SJSA1 (cell line): ENCODE measurements around the gene ACTR8. TPM values are rescaled to one million over a fixed set of nuclear protein-coding genes. Genes with fewer than 3 reads are reported as not detected.

Experiments used
- DNase-seq, 2 experiments: peaks; one replicate each; pipeline ENCODE4 v3.0.0-alpha.2; 2015 to 2020; ENCODE audit warnings: low spot score in 2 of 2, low read depth in 1 of 2
- H3K27ac ChIP-seq: fragments of 250-450 bp; sonication (Bioruptor Pico); 2 replicates; pipeline ENCODE4 v1.5.1; 2020; ENCODE audit warnings: mild to moderate bottlenecking, moderate library complexity
- H3K27me3 ChIP-seq: fragments of 250-450 bp; sonication (Bioruptor Pico); replicated peaks from 2 replicates; pipeline ENCODE4 v1.5.1; 2020; ENCODE audit warnings: mild to moderate bottlenecking, moderate library complexity
- H3K36me3 ChIP-seq: fragments of 250-450 bp; sonication (Bioruptor Pico); 2 replicates; pipeline ENCODE4 v1.5.1; 2020; ENCODE audit warnings: mild to moderate bottlenecking
- H3K4me1 ChIP-seq: fragments of 250-450 bp; sonication (Bioruptor Pico); replicated peaks from 2 replicates; pipeline ENCODE4 v1.6.1; 2021; ENCODE audit warnings: mild to moderate bottlenecking
- H3K4me3 ChIP-seq: fragments of 250-450 bp; sonication (Bioruptor Pico); 2 replicates; pipeline ENCODE4 v1.5.1; 2020; ENCODE audit warnings: mild to moderate bottlenecking
- H3K9me3 ChIP-seq: fragments of 250-450 bp; sonication (Bioruptor Pico); replicated peaks from 2 replicates; pipeline ENCODE4 v1.5.1; 2020; ENCODE audit warnings: mild to moderate bottlenecking
- total RNA-seq: library from RNA; depleted of rRNA; stranded (reverse); fragments of >200 nt; shearing (Covaris generic); gene quantifications from 2 replicates; pipeline ENCODE4 v1.2.3, GENCODE V29; 2014; rRNA removed

ACTR8 gene
- total RNA-seq, 1 experiment from 2014 or later = 21.4 TPM

DNA sequence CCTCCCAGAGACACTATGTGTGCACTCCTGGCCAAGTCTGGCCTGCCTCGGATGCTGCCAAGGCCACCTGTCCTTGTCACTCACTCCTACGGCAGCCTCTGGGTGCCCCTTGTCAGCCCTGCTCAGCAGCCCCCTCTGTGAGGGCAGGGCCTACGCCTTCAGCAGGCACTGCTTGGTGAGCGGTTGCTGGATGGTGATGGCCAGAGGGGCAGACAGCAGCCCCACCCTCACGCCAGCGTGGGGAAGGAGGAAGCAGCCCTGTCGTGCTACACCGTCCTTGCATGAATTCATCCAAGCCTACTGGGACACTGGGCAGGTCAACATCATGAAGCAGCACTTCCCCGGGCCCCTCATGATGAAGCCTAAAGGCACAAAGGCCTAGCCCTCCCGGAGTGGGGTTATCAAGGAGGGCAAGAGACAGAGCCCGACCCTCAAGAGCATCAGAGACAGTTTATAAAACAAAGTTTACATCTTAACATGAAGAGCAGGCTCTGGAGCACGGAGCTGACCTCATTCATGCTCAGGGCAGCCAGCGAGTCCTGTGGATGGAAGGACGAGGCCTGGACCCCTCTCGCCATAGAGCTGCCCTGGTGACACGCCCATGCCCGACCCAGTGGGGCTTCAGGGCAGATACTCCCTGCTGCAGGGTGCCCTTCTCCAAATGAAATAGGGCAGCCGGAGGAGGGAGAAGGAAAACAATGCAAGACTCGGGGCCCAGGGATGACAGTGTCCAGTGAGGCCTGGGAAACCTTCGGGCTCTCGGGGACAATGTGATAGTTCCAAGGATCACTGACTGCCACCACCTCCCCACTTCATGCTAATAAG is 61.0 kb downstream of the ACTR8 start:
- H3K27ac ChIP-seq = no peak overlapping the region
- no peaks in the 10 kb centered on the region for H3K4me1 ChIP-seq
- H3K36me3 ChIP-seq = no peaks in the 10 kb centered on the region
- H3K4me3 ChIP-seq = no peak overlapping the region
- no peaks in the 10 kb centered on the region for H3K27me3 ChIP-seq
- H3K9me3 ChIP-seq = no peaks in the 10 kb centered on the region
- no peak for DNase-seq

DNA sequence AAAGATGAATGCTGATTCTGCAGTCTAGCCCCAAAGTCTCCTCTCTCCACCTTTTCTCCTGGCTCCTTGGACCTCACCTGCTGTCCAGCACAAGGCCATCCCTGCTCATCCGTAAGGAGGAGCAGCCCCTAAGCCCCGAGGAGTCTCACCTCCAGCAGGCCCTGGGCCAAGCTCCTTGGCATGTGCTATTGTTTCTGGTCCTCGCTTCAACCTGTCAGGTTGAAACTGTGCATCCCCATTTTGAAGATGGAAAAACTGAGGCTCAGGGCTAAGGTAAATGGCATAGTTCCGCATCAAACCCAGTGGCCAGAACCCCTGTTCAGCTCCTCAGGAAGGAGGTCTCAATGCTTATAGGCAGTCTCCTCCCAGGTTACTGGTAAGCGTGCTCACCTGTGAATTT is 61.9 kb downstream of the ACTR8 start:
- no peaks in the 10 kb centered on the region for H3K4me1 ChIP-seq
- H3K9me3 ChIP-seq = no peaks in the 10 kb centered on the region
- DNase-seq = no peak
- H3K27me3 ChIP-seq = no peaks in the 10 kb centered on the region
- H3K27ac ChIP-seq = no peak overlapping the region
- H3K36me3 ChIP-seq = no peaks in the 10 kb centered on the region
- no peak overlapping the region for H3K4me3 ChIP-seq

DNA sequence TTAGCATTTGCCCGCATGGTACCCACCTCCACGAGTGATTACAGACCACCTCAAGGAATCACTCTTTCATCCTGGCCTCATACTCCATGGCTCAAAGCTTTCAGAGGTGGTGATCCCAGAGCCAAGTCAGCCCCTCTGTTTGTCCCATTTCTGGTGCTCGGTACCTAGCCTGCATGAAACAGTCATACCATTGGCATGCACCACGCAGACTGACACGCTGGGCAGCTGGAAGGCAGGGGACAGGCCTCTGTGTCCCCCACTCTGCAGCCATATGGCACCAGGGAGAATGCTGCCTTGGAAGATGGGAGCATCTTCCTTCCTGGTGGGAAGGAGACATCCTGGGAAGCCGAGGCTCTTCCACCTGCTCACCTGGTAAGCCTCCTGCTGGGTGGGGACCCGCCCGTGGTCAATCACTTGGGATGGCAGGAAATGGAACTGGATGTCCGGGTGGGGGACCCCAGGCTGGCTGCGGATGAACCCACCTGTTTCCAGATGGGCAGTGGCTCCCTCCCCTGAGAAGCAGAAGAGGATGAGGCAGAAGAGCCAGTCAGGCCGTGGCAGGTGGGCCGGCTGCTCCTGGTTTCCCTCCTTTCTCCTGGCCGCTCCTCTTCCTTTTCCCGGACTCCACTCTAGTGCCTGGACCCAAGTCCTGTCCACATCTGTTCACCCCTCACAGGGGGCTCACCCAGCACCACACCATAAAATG is 62.6 kb downstream of the ACTR8 start:
- H3K27ac ChIP-seq = no peak overlapping the region
- no peaks in the 10 kb centered on the region for H3K27me3 ChIP-seq
- no peaks in the 10 kb centered on the region for H3K9me3 ChIP-seq
- no peak overlapping the region for H3K4me3 ChIP-seq
- no peaks in the 10 kb centered on the region for H3K4me1 ChIP-seq
- H3K36me3 ChIP-seq = no peaks in the 10 kb centered on the region
- DNase-seq = no peak

DNA sequence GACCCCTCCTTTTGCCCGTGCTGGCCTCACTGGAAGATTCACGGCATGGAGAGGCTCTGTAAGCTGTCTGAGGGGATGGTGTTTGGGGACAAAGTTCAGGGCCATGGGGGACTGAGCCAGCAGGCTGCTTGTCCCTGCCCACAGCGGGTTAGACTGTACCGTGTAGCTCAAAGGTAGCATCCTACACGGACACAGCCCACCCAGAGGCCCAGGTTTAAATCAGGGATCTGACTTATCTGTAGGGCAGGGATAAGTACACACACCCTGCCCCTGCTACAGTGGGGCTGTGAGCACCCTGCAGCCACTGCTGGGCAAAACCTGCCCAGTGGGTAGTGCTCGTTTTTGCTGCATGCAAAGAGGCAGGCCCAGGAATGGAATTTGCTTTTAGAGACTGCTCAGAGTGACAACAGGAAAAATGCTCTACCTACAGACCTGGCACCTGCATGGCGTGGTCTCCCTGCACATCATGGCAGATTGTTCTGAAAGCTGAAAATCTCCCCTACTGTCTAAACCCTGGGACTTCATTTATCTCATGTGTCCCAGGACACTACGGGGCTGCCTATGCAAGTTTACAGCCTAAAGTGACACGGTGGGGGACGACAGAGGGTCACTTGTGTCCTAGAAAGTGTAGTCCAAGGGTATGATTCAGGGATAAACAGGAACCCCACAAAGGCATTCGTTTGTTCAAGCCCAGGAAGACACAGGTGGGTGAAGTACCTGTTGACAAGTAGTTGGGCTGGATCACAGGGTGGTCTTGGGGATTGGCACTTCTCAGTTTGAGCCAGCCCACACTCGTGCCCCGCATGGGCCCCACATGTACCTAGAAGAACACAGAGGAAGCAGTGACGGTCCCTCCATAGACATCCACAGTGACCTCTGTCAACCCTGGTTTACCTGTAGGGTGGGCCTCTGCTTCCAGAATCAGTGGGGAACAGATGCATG is 63.5 kb downstream of the ACTR8 start:
- Histone ChIP-seq H3K4me3 (no peak overlapping the region), H3K4me1 (no peaks in the 10 kb centered on the region), H3K9me3 (no peaks in the 10 kb centered on the region), H3K27me3 (no peaks in the 10 kb centered on the region), H3K36me3 (no peaks in the 10 kb centered on the region), H3K27ac (no peak overlapping the region)
- DNase-seq = no peak

DNA sequence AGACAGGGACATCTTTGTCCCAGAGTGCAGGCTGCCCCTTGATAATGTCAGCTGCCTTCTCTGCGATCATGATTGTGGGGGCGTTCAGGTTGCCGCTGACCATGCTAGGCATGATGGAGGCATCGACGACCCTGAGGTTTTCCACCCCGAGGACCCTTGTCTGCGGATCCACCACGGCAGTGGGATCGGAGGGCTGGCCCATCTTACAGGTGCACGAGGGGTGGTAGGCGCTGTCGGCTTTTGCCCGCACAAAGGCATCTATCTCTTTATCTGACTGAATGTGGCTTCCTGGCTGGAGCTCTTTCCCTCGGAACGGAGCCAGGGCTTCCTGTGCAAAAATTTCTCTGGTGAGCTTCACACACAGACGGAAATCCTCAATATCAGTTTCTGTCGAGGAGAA is 64.1 kb downstream of the ACTR8 start:
- H3K9me3 ChIP-seq = no peaks in the 10 kb centered on the region
- no peak for DNase-seq
- no peaks in the 10 kb centered on the region for H3K36me3 ChIP-seq
- no peak overlapping the region for H3K4me3 ChIP-seq
- H3K27me3 ChIP-seq = no peaks in the 10 kb centered on the region
- no peak overlapping the region for H3K27ac ChIP-seq
- H3K4me1 ChIP-seq = no peaks in the 10 kb centered on the region

DNA sequence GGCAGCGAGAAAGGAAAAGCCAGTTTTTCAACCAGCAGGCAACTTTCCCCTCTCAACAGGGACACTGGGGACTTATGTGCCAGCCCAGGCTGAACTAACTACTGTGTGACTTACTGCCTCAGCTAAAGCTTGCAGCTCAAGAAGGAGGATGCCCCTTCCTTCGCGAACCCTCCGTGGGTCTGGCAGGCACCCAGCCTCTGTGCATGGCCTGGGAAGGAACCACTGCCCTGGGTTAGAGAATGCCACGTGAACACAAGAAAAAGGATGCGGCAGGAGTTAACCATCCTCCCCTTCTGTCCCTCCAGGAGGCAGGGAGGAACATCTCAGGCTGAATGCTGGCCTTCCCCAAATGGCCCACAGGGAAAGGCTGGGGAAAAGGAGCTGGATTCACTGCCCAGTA is 64.7 kb downstream of the ACTR8 start:
- Histone ChIP-seq H3K9me3 (no peaks in the 10 kb centered on the region), H3K4me1 (no peaks in the 10 kb centered on the region), H3K36me3 (no peaks in the 10 kb centered on the region), H3K4me3 (no peak overlapping the region), H3K27me3 (no peaks in the 10 kb centered on the region), H3K27ac (no peak overlapping the region)
- DNase-seq = peak in 1 of 2 experiments; percentile 32

Other genes with a start within 250 kb of the ACTR8 start
- gene CHDH, start 35.7 kb downstream of the ACTR8 start, total RNA-seq = 0.47 TPM in 1 of 2 replicates, not detected in the other
- not detected in 2 replicates for gene IL17RB, start 35.6 kb downstream of the ACTR8 start, total RNA-seq
- gene SELENOK, start 9.7 kb upstream of the ACTR8 start, total RNA-seq = 51.1 and 64.8 TPM in 2 replicates
- not detected in 2 replicates for gene CACNA2D3, start 240.4 kb upstream of the ACTR8 start, total RNA-seq